Measurements from ENCODE around the gene CDC20B. TPM values are rescaled to one million over a fixed set of nuclear protein-coding genes. Genes with fewer than 3 reads are reported as not detected.

The CDC20B gene
- total and polyA plus RNA-seq, 4 donors: 0.28 TPM; not detected in 3

DNA sequence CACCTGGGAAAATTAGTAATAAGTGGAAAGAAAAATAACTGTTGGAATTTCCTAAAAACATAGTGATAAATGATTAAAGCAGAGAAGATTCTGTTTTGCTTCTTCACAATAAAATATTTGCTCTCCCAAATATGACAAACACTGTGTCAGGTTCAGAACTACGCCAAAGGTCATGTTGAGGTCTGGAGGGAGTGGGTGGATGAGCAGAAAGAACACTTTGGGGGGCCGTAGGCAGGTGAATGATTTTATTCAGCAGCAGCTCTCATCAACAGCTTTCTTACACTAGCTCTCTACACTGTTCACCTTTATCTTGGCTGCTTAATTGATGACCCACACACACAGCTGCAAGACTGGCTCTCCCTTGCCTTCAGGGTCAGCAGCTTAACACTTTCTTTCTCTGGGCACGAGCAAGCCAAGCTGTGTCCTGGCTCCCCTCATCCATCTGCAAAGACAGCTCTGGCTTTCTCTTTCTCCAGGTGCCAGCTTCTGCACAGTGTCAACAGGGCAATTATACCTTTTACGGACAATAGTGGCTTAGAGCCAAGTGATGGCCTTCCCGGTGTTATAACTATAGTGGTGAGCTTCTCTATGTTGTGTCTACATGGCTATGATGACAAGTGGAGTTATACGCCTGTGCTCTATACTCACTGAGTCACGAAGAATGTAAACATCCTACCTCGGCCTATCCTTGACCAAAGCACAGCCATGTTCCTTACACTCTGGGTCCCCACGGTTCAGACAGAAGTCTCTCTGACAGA, 31.9 kb downstream of the CDC20B start:
- 89% methylated on average over 9 of the region's 9 CpGs for WGBS
- DNase-seq (ENCODE audit: low spot score): no peak

DNA sequence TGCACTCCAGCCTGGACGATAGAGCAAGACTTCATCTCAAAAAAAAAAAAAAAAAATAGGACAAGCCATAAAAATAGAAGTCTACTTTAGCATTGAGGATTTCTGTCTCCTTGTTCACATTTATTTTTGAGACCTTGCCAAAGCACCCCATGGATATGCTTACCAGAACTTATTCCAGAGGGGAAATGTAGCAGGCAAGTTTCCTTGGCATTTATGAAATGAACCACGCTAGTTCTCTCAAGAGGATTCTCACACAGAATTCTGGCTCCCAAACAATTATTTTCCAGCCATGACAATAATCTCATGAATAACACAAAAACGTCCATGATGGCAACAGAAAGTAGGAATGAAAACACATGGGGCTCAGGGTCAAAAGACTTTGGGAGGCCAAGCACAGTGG, 36.5 kb downstream of the CDC20B start:
- 80% methylated on average over 3 of the region's 3 CpGs for WGBS
- Histone ChIP-seq H3K27me3 (ENCODE audit: control insufficient read depth in 4 of 4, insufficient read depth in 4 of 4, low read length in 3 of 4) (no peaks in the 10 kb centered on the region), H3K9ac (ENCODE audit: low read depth in 1 of 2, low read length in 2 of 2) (no peak overlapping the region), H3K9me3 (ENCODE audit: control insufficient read depth in 4 of 4, low read length in 3 of 4) (no peaks in the 10 kb centered on the region), H3K36me3 (ENCODE audit: control insufficient read depth in 4 of 4, insufficient read depth in 3 of 4, low read depth in 1 of 4, low read length in 3 of 4) (no peaks in the 10 kb centered on the region), H3K27ac (ENCODE audit: low read depth in 1 of 2, low read length in 2 of 2) (no peak overlapping the region), H3K4me1 (ENCODE audit: control insufficient read depth in 4 of 4, insufficient read depth in 4 of 4, low read length in 3 of 4) (no peaks in the 10 kb centered on the region), H3K4me3 (ENCODE audit: low read depth in 1 of 3, low read length in 3 of 3) (no peak overlapping the region)
- DNase-seq (ENCODE audit: low spot score): no peak
- TF ChIP-seq JUND (IDR thresholded peaks at IDR 0.05): no peak
- TF ChIP-seq, protein P1, sequence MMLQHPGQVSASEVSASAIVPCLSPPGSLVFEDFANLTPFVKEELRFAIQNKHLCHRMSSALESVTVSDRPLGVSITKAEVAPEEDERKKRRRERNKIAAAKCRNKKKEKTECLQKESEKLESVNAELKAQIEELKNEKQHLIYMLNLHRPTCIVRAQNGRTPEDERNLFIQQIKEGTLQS (IDR thresholded peaks at IDR 0.05): no peak
- TF ChIP-seq FOXA2 (IDR thresholded peaks at IDR 0.05): no peak
- TF ChIP-seq HNF4A (conservative IDR thresholded peaks at IDR 0.05): no peak
- no peak for TF ChIP-seq FOXA1 (IDR thresholded peaks at IDR 0.05)
- TF ChIP-seq, protein P2, sequence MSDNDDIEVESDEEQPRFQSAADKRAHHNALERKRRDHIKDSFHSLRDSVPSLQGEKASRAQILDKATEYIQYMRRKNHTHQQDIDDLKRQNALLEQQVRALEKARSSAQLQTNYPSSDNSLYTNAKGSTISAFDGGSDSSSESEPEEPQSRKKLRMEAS (IDR thresholded peaks at IDR 0.05): no peak
- no peak for TF ChIP-seq NR2F2 (IDR thresholded peaks at IDR 0.05)
- TF ChIP-seq RXRA (IDR thresholded peaks at IDR 0.05): no peak
- no peak for TF ChIP-seq TAF1 (conservative IDR thresholded peaks at IDR 0.05)
- no peak for TF ChIP-seq YY1 (IDR thresholded peaks at IDR 0.05)
- no peak for TF ChIP-seq EGR1 (IDR thresholded peaks at IDR 0.05; ENCODE audit: low read depth in 2 of 2)
- TF ChIP-seq, protein P3, sequence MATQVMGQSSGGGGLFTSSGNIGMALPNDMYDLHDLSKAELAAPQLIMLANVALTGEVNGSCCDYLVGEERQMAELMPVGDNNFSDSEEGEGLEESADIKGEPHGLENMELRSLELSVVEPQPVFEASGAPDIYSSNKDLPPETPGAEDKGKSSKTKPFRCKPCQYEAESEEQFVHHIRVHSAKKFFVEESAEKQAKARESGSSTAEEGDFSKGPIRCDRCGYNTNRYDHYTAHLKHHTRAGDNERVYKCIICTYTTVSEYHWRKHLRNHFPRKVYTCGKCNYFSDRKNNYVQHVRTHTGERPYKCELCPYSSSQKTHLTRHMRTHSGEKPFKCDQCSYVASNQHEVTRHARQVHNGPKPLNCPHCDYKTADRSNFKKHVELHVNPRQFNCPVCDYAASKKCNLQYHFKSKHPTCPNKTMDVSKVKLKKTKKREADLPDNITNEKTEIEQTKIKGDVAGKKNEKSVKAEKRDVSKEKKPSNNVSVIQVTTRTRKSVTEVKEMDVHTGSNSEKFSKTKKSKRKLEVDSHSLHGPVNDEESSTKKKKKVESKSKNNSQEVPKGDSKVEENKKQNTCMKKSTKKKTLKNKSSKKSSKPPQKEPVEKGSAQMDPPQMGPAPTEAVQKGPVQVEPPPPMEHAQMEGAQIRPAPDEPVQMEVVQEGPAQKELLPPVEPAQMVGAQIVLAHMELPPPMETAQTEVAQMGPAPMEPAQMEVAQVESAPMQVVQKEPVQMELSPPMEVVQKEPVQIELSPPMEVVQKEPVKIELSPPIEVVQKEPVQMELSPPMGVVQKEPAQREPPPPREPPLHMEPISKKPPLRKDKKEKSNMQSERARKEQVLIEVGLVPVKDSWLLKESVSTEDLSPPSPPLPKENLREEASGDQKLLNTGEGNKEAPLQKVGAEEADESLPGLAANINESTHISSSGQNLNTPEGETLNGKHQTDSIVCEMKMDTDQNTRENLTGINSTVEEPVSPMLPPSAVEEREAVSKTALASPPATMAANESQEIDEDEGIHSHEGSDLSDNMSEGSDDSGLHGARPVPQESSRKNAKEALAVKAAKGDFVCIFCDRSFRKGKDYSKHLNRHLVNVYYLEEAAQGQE (IDR thresholded peaks at IDR 0.05): no peak

More for the DNA sequence above, 31.9 kb downstream of the CDC20B start:
- Histone ChIP-seq H3K4me3 (ENCODE audit: low read depth in 1 of 3, low read length in 3 of 3) (no peak overlapping the region), H3K9ac (ENCODE audit: low read depth in 1 of 2, low read length in 2 of 2) (no peak overlapping the region), H3K36me3 (ENCODE audit: control insufficient read depth in 4 of 4, insufficient read depth in 3 of 4, low read depth in 1 of 4, low read length in 3 of 4) (no peaks in the 10 kb centered on the region), H3K27me3 (ENCODE audit: control insufficient read depth in 4 of 4, insufficient read depth in 4 of 4, low read length in 3 of 4) (no peaks in the 10 kb centered on the region), H3K4me1 (ENCODE audit: control insufficient read depth in 4 of 4, insufficient read depth in 4 of 4, low read length in 3 of 4) (peaks cover 0 to 4% (median 1%) of the 10 kb centered on the region in 4 donors), H3K27ac (ENCODE audit: low read depth in 1 of 2, low read length in 2 of 2) (no peak overlapping the region), H3K9me3 (ENCODE audit: control insufficient read depth in 4 of 4, low read length in 3 of 4) (no peaks in the 10 kb centered on the region)
- TF ChIP-seq EGR1 (IDR thresholded peaks at IDR 0.05; ENCODE audit: low read depth in 2 of 2) (no peak), HNF4G (IDR thresholded peaks at IDR 0.05) (no peak), FOXA2 (IDR thresholded peaks at IDR 0.05) (no peak), HNF4A (conservative IDR thresholded peaks at IDR 0.05) (no peak), FOXA1 (IDR thresholded peaks at IDR 0.05) (no peak), TAF1 (conservative IDR thresholded peaks at IDR 0.05) (no peak), NR2F2 (IDR thresholded peaks at IDR 0.05) (no peak), RAD21 (IDR thresholded peaks at IDR 0.05) (no peak)
- TF ChIP-seq, protein P1 (IDR thresholded peaks at IDR 0.05): no peak
- TF ChIP-seq, protein P3 (IDR thresholded peaks at IDR 0.05): no peak
- TF ChIP-seq, protein P4, sequence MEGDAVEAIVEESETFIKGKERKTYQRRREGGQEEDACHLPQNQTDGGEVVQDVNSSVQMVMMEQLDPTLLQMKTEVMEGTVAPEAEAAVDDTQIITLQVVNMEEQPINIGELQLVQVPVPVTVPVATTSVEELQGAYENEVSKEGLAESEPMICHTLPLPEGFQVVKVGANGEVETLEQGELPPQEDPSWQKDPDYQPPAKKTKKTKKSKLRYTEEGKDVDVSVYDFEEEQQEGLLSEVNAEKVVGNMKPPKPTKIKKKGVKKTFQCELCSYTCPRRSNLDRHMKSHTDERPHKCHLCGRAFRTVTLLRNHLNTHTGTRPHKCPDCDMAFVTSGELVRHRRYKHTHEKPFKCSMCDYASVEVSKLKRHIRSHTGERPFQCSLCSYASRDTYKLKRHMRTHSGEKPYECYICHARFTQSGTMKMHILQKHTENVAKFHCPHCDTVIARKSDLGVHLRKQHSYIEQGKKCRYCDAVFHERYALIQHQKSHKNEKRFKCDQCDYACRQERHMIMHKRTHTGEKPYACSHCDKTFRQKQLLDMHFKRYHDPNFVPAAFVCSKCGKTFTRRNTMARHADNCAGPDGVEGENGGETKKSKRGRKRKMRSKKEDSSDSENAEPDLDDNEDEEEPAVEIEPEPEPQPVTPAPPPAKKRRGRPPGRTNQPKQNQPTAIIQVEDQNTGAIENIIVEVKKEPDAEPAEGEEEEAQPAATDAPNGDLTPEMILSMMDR (IDR thresholded peaks at IDR 0.05; ENCODE audit: low read depth, low read length, missing input control): no peak
- TF ChIP-seq, protein P2 (IDR thresholded peaks at IDR 0.05): no peak

Data from liver (tissue), 9 donors.